ENCODE results near the gene ERVK3-1. TPM values are rescaled to one million over a fixed set of nuclear protein-coding genes. Genes with fewer than 3 reads are reported as not detected.

Gene ERVK3-1
- total RNA-seq, 1 experiment from 2014 or later: 61.3 TPM

- H3K27ac Mint-ChIP-seq (ENCODE audit: unreplicated experiment): peak overlapping the region; percentile 96
- ChIA-PET POLR2A (interaction anchor here (1.0 to 1.5 kb wide), 2 partner anchors 26 to 83 kb away, joined by 3 read pairs; no protein-coding TSS in a partner anchor), CTCF (no interaction called here)
- peaks cover 50% of the 10 kb centered on the region for H3K36me3 Mint-ChIP-seq (ENCODE audit: insufficient read depth, unreplicated experiment)
- Histone ChIP-seq H3K27me3 (replicated peaks; ENCODE audit: control insufficient read depth, insufficient read depth, low read length) (no peaks in the 10 kb centered on the region), H3K4me3 (ENCODE audit: low read depth, low read length) (peak overlapping the region; percentile 85), H3K36me3 (ENCODE audit: control insufficient read depth, insufficient read depth, low read length) (no peaks in the 10 kb centered on the region; the same call in 1 of the 2 replicates), H3K9me3 (no peaks in the 10 kb centered on the region; the same call in 1 of the 2 replicates), H3K4me1 (0 out of 2 replicates have a peak, but pooled peaks cover 5% of the 10 kb centered on the region)
- DNase-seq: peak; percentile 82 to 83
- peaks cover 8% of the 10 kb centered on the region for H3K9me3 Mint-ChIP-seq (ENCODE audit: unreplicated experiment)
- intact Hi-C loops (cut with micrococcal nuclease; ENCODE audit: unreplicated experiment): loop anchor here (2.0 to 5.0 kb wide), 4 partner anchors 48 to 102 kb away; partner anchors contain the start of genes ZNF274, ZNF544, ZNF837 and ZSCAN22
- peaks cover 17% of the 10 kb centered on the region for H3K4me1 Mint-ChIP-seq (ENCODE audit: low read depth, unreplicated experiment)
- peak overlapping the region; percentile 99 for H3K4me3 Mint-ChIP-seq (ENCODE audit: unreplicated experiment)
- H3K27me3 Mint-ChIP-seq (ENCODE audit: insufficient read depth, unreplicated experiment): no peaks in the 10 kb centered on the region
- no TSS peak for BruUV-seq (replicated peaks)
- TF ChIP-seq CTCF (IDR thresholded peaks at IDR 0.05; ENCODE audit: insufficient read depth in 1 of 2, low read depth in 1 of 2, low read length in 1 of 2, severe bottlenecking in 1 of 2, unreplicated experiment in 1 of 2): no peak
Observed at GRCh38 chr19:58279042-58279924, 25.9 kb upstream of the ERVK3-1 start.

- 0 out of 2 replicates have a peak, but pooled peaks cover 5% of the 10 kb centered on the region for H3K4me1 ChIP-seq
- no peaks in the 10 kb centered on the region for H3K27me3 ChIP-seq (replicated peaks; ENCODE audit: control insufficient read depth, insufficient read depth, low read length)
- intact Hi-C loops (cut with micrococcal nuclease; ENCODE audit: unreplicated experiment): loop anchor here (2.0 to 5.0 kb wide), 4 partner anchors 47 to 101 kb away; partner anchors contain the start of genes ZNF274, ZNF544, ZNF837 and ZSCAN22
- H3K36me3 Mint-ChIP-seq (ENCODE audit: insufficient read depth, unreplicated experiment): peaks cover 48% of the 10 kb centered on the region
- ChIA-PET CTCF (no interaction called here), POLR2A (no interaction called here)
- H3K4me1 Mint-ChIP-seq (ENCODE audit: low read depth, unreplicated experiment): peaks cover 17% of the 10 kb centered on the region
- BruUV-seq (replicated peaks): TSS peak; percentile 46
- TF ChIP-seq CTCF (IDR thresholded peaks at IDR 0.05; ENCODE audit: insufficient read depth in 1 of 2, low read depth in 1 of 2, low read length in 1 of 2, severe bottlenecking in 1 of 2, unreplicated experiment in 1 of 2): no peak
- no peaks in the 10 kb centered on the region for H3K27me3 Mint-ChIP-seq (ENCODE audit: insufficient read depth, unreplicated experiment)
- peak overlapping the region; percentile 99 for H3K4me3 Mint-ChIP-seq (ENCODE audit: unreplicated experiment)
- no peaks in the 10 kb centered on the region for H3K9me3 ChIP-seq
- H3K36me3 ChIP-seq (ENCODE audit: control insufficient read depth, insufficient read depth, low read length): no peaks in the 10 kb centered on the region; the same call in 1 of the 2 replicates
- H3K4me3 ChIP-seq (ENCODE audit: low read depth, low read length): peak overlapping the region; percentile 85
- peak overlapping the region; percentile 96 for H3K27ac Mint-ChIP-seq (ENCODE audit: unreplicated experiment)
- no peak for DNase-seq
- peaks cover 8% of the 10 kb centered on the region for H3K9me3 Mint-ChIP-seq (ENCODE audit: unreplicated experiment)
Observed at GRCh38 chr19:58279925-58280316, 25.3 kb upstream of the ERVK3-1 start.

GRCh38 chr19:58284199-58284598 lies 21.0 kb upstream of the ERVK3-1 start:
- no TSS peak for BruUV-seq (replicated peaks)
- intact Hi-C loops (cut with micrococcal nuclease; ENCODE audit: unreplicated experiment): no loop called here
- H3K36me3 Mint-ChIP-seq (ENCODE audit: insufficient read depth, unreplicated experiment): peaks cover 69% of the 10 kb centered on the region
- H3K4me1 ChIP-seq: 0 out of 2 replicates have a peak, but pooled peaks cover 5% of the 10 kb centered on the region
- DNase-seq: no peak
- no peak for TF ChIP-seq CTCF (IDR thresholded peaks at IDR 0.05; ENCODE audit: insufficient read depth in 1 of 2, low read depth in 1 of 2, low read length in 1 of 2, severe bottlenecking in 1 of 2, unreplicated experiment in 1 of 2)
- H3K9me3 ChIP-seq: no peaks in the 10 kb centered on the region
- H3K27me3 Mint-ChIP-seq (ENCODE audit: insufficient read depth, unreplicated experiment): no peaks in the 10 kb centered on the region
- CTCF ChIA-PET: no interaction called here
- H3K4me1 Mint-ChIP-seq (ENCODE audit: low read depth, unreplicated experiment): peaks cover 17% of the 10 kb centered on the region
- no peak overlapping the region for H3K27ac Mint-ChIP-seq (ENCODE audit: unreplicated experiment)
- H3K4me3 ChIP-seq (ENCODE audit: low read depth, low read length): no peak overlapping the region
- H3K27me3 ChIP-seq (replicated peaks; ENCODE audit: control insufficient read depth, insufficient read depth, low read length): no peaks in the 10 kb centered on the region
- H3K4me3 Mint-ChIP-seq (ENCODE audit: unreplicated experiment): no peak overlapping the region
- H3K9me3 Mint-ChIP-seq (ENCODE audit: unreplicated experiment): no peaks in the 10 kb centered on the region
- POLR2A ChIA-PET: no interaction called here
- H3K36me3 ChIP-seq (ENCODE audit: control insufficient read depth, insufficient read depth, low read length): peaks cover 15% of the 10 kb centered on the region
